Measurements from ENCODE around the gene ATL1. TPM values are rescaled to one million over a fixed set of nuclear protein-coding genes. Genes with fewer than 3 reads are reported as not detected.
"Not testable (repeated sequence)": the region's sequence is repeated elsewhere in the genome, so short reads cannot be mapped to it uniquely, and the experiment has no call there.

The ATL1 gene
- total and polyA plus RNA-seq, 2 of the 8 experiments (the other 6 are each of a cell fraction or from before 2014, with no cell fraction given) = 4.0 to 5.9 TPM

DNA sequence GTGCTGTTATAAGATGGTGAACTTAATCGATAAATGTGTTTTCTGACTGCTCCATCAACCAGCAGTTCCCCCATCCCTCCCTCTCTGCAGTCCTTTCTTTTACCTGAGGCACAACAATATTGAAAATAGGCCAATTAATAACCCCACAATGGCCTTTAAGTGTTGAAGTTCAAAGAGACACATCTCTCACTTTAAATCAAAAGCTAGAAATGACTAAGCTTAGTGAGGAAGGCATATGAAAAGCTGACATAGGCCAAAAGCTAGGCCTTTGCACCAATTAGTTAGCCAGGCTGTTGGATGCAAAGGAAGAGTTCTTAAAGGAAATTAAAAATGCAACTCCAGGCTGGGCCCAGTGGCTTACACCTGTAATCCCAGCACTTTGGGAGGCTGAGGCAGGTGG lies 64.5 kb downstream of the ATL1 start (continued):
- TF ChIP-seq ZNF274 (IDR thresholded peaks at IDR 0.05; ENCODE audit: borderline replicate concordance, extremely low read depth, low read length) (no peak), RFX5 (IDR thresholded peaks at IDR 0.05; ENCODE audit: borderline replicate concordance, low read depth, low read length) (no peak)

DNA sequence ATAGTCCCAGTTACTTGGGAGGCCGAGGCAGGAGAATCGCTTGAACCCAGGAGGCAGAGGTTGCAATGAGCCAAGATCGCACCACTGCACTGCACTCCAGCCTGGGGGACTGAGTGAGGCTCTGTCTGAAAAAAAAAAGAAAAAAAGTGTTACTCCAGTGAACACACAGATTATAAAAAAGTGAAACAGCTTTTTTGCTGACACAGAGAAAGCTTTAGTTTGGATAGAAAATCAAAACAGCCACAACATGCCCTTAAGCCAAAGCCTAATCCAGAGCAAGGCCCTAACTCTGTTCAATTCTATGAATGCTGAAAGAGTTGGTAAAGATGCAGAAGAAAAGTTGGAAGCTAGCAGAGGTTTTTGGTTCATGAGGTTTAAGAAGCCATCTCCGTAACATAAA lies 65.0 kb downstream of the ATL1 start:
- H3K4me2 ChIP-seq (ENCODE audit: insufficient read depth in 1 of 2, low read depth in 2 of 2, low read length in 2 of 2); H2BK12ac ChIP-seq (ENCODE audit: low read depth, low read length); H3K4ac ChIP-seq (replicated peaks; ENCODE audit: insufficient read length, low read depth, low read length); H3K27me3 ChIP-seq (replicated peaks in 1 of 4; ENCODE audit: control insufficient read depth in 3 of 4, extremely low read depth in 1 of 4, insufficient read depth in 3 of 4, low read length in 3 of 4); H3K4me3 ChIP-seq (ENCODE audit: extremely low read depth in 1 of 4, insufficient read depth in 2 of 4, low read depth in 3 of 4, low read length in 4 of 4); H4K8ac ChIP-seq (ENCODE audit: extremely low read depth, insufficient read depth, low read length); H2BK15ac ChIP-seq (ENCODE audit: low read length); H3K14ac ChIP-seq (ENCODE audit: insufficient read length); DNase-seq (ENCODE audit: low read depth in 1 of 2, low spot score in 2 of 2); H4K20me1 ChIP-seq (replicated peaks in 1 of 2; ENCODE audit: control insufficient read depth in 1 of 2, insufficient read depth in 2 of 2, low read length in 2 of 2); H3K79me2 ChIP-seq (ENCODE audit: control insufficient read depth in 1 of 2, insufficient read depth in 2 of 2, low read length in 2 of 2); H3K23ac ChIP-seq (ENCODE audit: insufficient read length); FAIRE-seq; H2BK120ac ChIP-seq (replicated peaks; ENCODE audit: low read depth, low read length); H3K4me1 ChIP-seq (replicated peaks in 1 of 4; ENCODE audit: control insufficient read depth in 3 of 4, insufficient read depth in 4 of 4, low read length in 3 of 4); H2AFZ ChIP-seq (ENCODE audit: low read length); H3K79me1 ChIP-seq (ENCODE audit: low read depth, low read length); H2BK20ac ChIP-seq (ENCODE audit: low read length); H3K27ac ChIP-seq (ENCODE audit: low read depth, low read length); H4K91ac ChIP-seq (replicated peaks; ENCODE audit: insufficient read length, low read length); H3K23me2 ChIP-seq (ENCODE audit: low read depth, low read length); H3K9ac ChIP-seq (replicated peaks in 1 of 4; ENCODE audit: extremely low read depth in 1 of 4, low read depth in 3 of 4, low read length in 3 of 4); H3K9me3 ChIP-seq (ENCODE audit: insufficient read depth in 2 of 2, low read depth in 1 of 2, low read length in 1 of 2); H2BK5ac ChIP-seq (ENCODE audit: low read depth, low read length); H2AK5ac ChIP-seq (ENCODE audit: low read depth, low read length); H3K56ac ChIP-seq (replicated peaks; ENCODE audit: insufficient read length, low read depth, low read length); H3K18ac ChIP-seq (ENCODE audit: extremely low read depth, low read length); H3K36me3 ChIP-seq (ENCODE audit: control insufficient read depth in 2 of 4, insufficient read depth in 4 of 4, low read length in 3 of 4); H4K5ac ChIP-seq (ENCODE audit: insufficient read length, low read depth, low read length): not testable (repeated sequence)
- WGBS, 2 experiments (ENCODE audit: extremely low coverage in 1 of 2, insufficient coverage in 1 of 2, insufficient read length in 1 of 2, insufficient replicate concordance in 2 of 2, low coverage in 1 of 2, low lambda C conversion rate in 2 of 2, missing lambda C conversion rate in 1 of 2) = 83% methylated on average over 4 of the region's 4 CpGs; no CpG with 5 or more reads in 1 of the 2 experiments
- ChIA-PET CTCF (ENCODE audit: partially characterized antibody) (interaction anchor here (0.8 to 1.9 kb wide), 3 partner anchors 10 to 234 kb away, joined by 3 to 4 read pairs (median 3); no protein-coding TSS in a partner anchor), POLR2A (ENCODE audit: partially characterized antibody) (interaction anchor here (0.6 to 1.2 kb wide), 2 partner anchors 9 to 147 kb away, joined by 3 to 4 read pairs; no protein-coding TSS in a partner anchor)

All from H1 (cell line).